SK-N-SH (cell line): ENCODE results near the gene SEC61A1. TPM values are rescaled to one million over a fixed set of nuclear protein-coding genes. Genes with fewer than 3 reads are reported as not detected.

Experiments used
- CTCF ChIA-PET: fragments of 300-600, 350-600 bp; formaldehyde crosslinking; extraction: SDS; loops from one replicate; lab custom pipeline; 2021; lab: Yijun Ruan, JAX
- POLR2A ChIA-PET: fragments of 350-600 bp; sonication (Branson Sonifier 250); formaldehyde crosslinking; extraction: SDS; loops from one replicate; lab custom pipeline; 2020; ENCODE audit warnings: antibody characterized with exemption, inconsistent platforms; lab: Yijun Ruan, JAX
- DNase-seq: peaks from one replicate; pipeline ENCODE4 v3.0.0; 2012
- H2AFZ ChIP-seq: fragments of 200-600 bp; sonication (generic); 2 replicates; pipeline ENCODE4 v1.8.1; 2016; ENCODE audit warnings: antibody characterized with exemption, mild to moderate bottlenecking, low read depth
- H3F3A ChIP-seq: fragments of 200-600 bp; sonication (generic); replicated peaks from 2 replicates; pipeline ENCODE3; 2016; ENCODE audit warnings: antibody characterized with exemption, mild to moderate bottlenecking; ENCODE audit not compliant: insufficient read depth
- H3K27ac ChIP-seq, 2 experiments: fragments of 200-500 bp in 1 of 2; fragments of 200-600 bp in 1 of 2; sonication (Bioruptor generic) in 1 of 2; sonication (generic), shearing (Covaris generic) in 1 of 2; 2 replicates each; pipeline versions ENCODE4 v1.5.1 to v1.6.1; 2014 to 2016; ENCODE audit warnings: low read depth in 2 of 2, inconsistent platforms in 1 of 2, low read length in 1 of 2, mild to moderate bottlenecking in 1 of 2, mixed read lengths in 1 of 2
- H3K27me3 ChIP-seq: fragments of 200-600 bp; sonication (generic), shearing (Covaris generic); 2 replicates; pipeline ENCODE4 v1.6.1; 2016; ENCODE audit warnings: mixed run types; ENCODE audit not compliant: insufficient read depth
- H3K36me3 ChIP-seq, 2 experiments: fragments of 200-500 bp in 1 of 2; fragments of 200-600 bp in 1 of 2; sonication (Bioruptor generic) in 1 of 2; sonication (generic) in 1 of 2; replicated peaks in 1 of 2; 2 replicates each; pipeline versions ENCODE3 to v1.5.1; 2014 to 2016; ENCODE audit warnings: low read length in 1 of 2, mild to moderate bottlenecking in 1 of 2; ENCODE audit not compliant: insufficient read depth in 2 of 2, control insufficient read depth in 1 of 2
- H3K4me1 ChIP-seq, 2 experiments: fragments of 200-500 bp in 1 of 2; fragments of 200-600 bp in 1 of 2; sonication (Bioruptor generic) in 1 of 2; sonication (generic), shearing (Covaris generic) in 1 of 2; 2 replicates each; pipeline versions ENCODE4 v1.5.1 to v1.6.1; 2014 to 2016; ENCODE audit warnings: low read depth in 1 of 2, low read length in 1 of 2, mixed run types in 1 of 2; ENCODE audit not compliant: insufficient read depth in 2 of 2, control insufficient read depth in 1 of 2
- H3K4me2 ChIP-seq: fragments of 200-600 bp; sonication (generic), shearing (Covaris generic); 2 replicates; pipeline ENCODE4 v1.6.1; 2017; ENCODE audit warnings: mixed run types
- H3K4me3 ChIP-seq, 2 experiments: fragments of 200-500 bp in 1 of 2; fragments of 200-600 bp in 1 of 2; sonication (Bioruptor generic) in 1 of 2; sonication (generic), shearing (Covaris generic) in 1 of 2; 2 replicates each; pipeline versions ENCODE4 v1.5.1 to v1.8.1; 2014 to 2016; ENCODE audit warnings: low read depth in 2 of 2, inconsistent platforms in 1 of 2, low read length in 1 of 2, mild to moderate bottlenecking in 1 of 2, mixed read lengths in 1 of 2, moderate library complexity in 1 of 2
- H3K79me2 ChIP-seq: fragments of 200-600 bp; sonication (generic); 2 replicates; pipeline ENCODE4 v1.8.1; 2017; ENCODE audit warnings: mild to moderate bottlenecking; ENCODE audit not compliant: insufficient read depth
- H3K9ac ChIP-seq: fragments of 200-600 bp; sonication (generic); 2 replicates; pipeline ENCODE4 v1.6.1; 2017; ENCODE audit warnings: mixed run types
- H3K9me2 ChIP-seq: fragments of 200-600 bp; sonication (generic); 2 replicates; pipeline ENCODE4 v1.6.1; 2017; ENCODE audit warnings: mixed run types
- H3K9me3 ChIP-seq: fragments of 200-600 bp; sonication (generic); 2 replicates; pipeline ENCODE4 v1.6.1; 2017; ENCODE audit warnings: mixed run types, mild to moderate bottlenecking, moderate library complexity
- H4K20me1 ChIP-seq: fragments of 200-600 bp; sonication (generic); 2 replicates; pipeline ENCODE4 v1.6.1; 2017; ENCODE audit warnings: mild to moderate bottlenecking, mixed run types; ENCODE audit not compliant: insufficient read depth
- CHD2 ChIP-seq: fragments of 150-350 bp; IDR thresholded peaks from 2 replicates; pipeline ENCODE4 v1.6.1; 2018; ENCODE audit warnings: low read length; ENCODE audit not compliant: partially characterized antibody
- ELF1 ChIP-seq: IDR thresholded peaks from 2 replicates; pipeline ENCODE4 v1.4.0; 2012
- EP300 ChIP-seq, 2 experiments: IDR thresholded peaks; 2 replicates each; pipeline versions ENCODE4 v1.4.0 to v1.6.1; 2012; ENCODE audit warnings: borderline replicate concordance in 1 of 2, low read depth in 1 of 2, low read length in 1 of 2
- FOSL2 ChIP-seq: IDR thresholded peaks from 2 replicates; pipeline ENCODE4 v1.4.0; 2012; ENCODE audit warnings: low read depth, mild to moderate bottlenecking, moderate library complexity, borderline replicate concordance
- GABPA ChIP-seq: IDR thresholded peaks from 2 replicates; pipeline ENCODE4 v1.4.0; 2012; ENCODE audit warnings: low read depth, mild to moderate bottlenecking
- GATA2 ChIP-seq: sonication (generic); formaldehyde crosslinking; IDR thresholded peaks from 2 replicates; pipeline ENCODE4 v1.5.0; 2020; ENCODE audit warnings: mild to moderate bottlenecking, missing genetic modification reagents
- MEF2A ChIP-seq: IDR thresholded peaks from 2 replicates; pipeline ENCODE4 v1.4.0; 2012; ENCODE audit warnings: low read depth, borderline replicate concordance
- NFIC ChIP-seq: IDR thresholded peaks from 2 replicates; pipeline ENCODE4 v1.4.0; 2012; ENCODE audit warnings: borderline replicate concordance
- NRF1 ChIP-seq: IDR thresholded peaks from 2 replicates; pipeline ENCODE4 v1.6.1; 2012; ENCODE audit warnings: low read depth, mild to moderate bottlenecking, low read length
- POLR2AphosphoS5 ChIP-seq: IDR thresholded peaks from 2 replicates; pipeline ENCODE4 v1.6.1; 2012; ENCODE audit warnings: low read depth, low read length
- RCOR1 ChIP-seq: fragments of 150-350 bp; IDR thresholded peaks from 2 replicates; pipeline ENCODE4 v1.6.1; 2017; ENCODE audit warnings: antibody characterized with exemption, low read length
- RXRA ChIP-seq: IDR thresholded peaks from 2 replicates; pipeline ENCODE4 v1.4.0; 2012; ENCODE audit warnings: low read depth, mild to moderate bottlenecking, borderline replicate concordance
- SMC3 ChIP-seq: IDR thresholded peaks from 2 replicates; pipeline ENCODE4 v1.6.1; 2012; ENCODE audit warnings: low read depth, low read length, improper control_type of control experiment
- TEAD4 ChIP-seq: IDR thresholded peaks from 2 replicates; pipeline ENCODE4 v1.4.0; 2012; ENCODE audit warnings: mild to moderate bottlenecking, borderline replicate concordance; ENCODE audit not compliant: insufficient read depth
- YY1 ChIP-seq: IDR thresholded peaks from 2 replicates; pipeline ENCODE4 v1.4.0; 2012; ENCODE audit warnings: low read depth, mild to moderate bottlenecking
- ZBTB33 ChIP-seq: IDR thresholded peaks from 2 replicates; pipeline ENCODE4 v1.4.0; 2012; ENCODE audit warnings: low read depth, borderline replicate concordance
- WGBS: methylation state at CpG from one replicate; pipeline ENCODE4 v1.1.6; 2017; ENCODE audit warnings: low lambda C conversion rate; 5-methylcytosine and 5-hydroxymethylcytosine counted together
- polyA plus RNA-seq, 3 experiments: library from polyadenylated mRNA; depleted of rRNA; stranded (reverse); fragments of >200 nt; gene quantifications; 2 replicates each; pipeline ENCODE4 v1.2.3, GENCODE V29; 2012
- TF ChIP-seq, protein P1 (sequence below): IDR thresholded peaks from 2 replicates; pipeline ENCODE4; 2012
- TF ChIP-seq, protein P2 (sequence below): IDR thresholded peaks from 2 replicates; pipeline ENCODE4 v1.4.0; 2012; ENCODE audit warnings: low read depth
- TF ChIP-seq, protein P3 (sequence below): IDR thresholded peaks from 2 replicates; pipeline ENCODE4 v1.6.1; 2012; ENCODE audit warnings: mild to moderate bottlenecking, low read depth, low read length, moderate library complexity
- TF ChIP-seq, protein P4 (sequence below): fragments of 150-350 bp; IDR thresholded peaks from 2 replicates; pipeline ENCODE4 v1.6.1; 2016; ENCODE audit warnings: mild to moderate bottlenecking, low read depth, low read length

The SEC61A1 gene
- polyA plus RNA-seq, 1 of the 3 experiments (the other 2 are of a cell fraction): 153 TPM

DNA sequence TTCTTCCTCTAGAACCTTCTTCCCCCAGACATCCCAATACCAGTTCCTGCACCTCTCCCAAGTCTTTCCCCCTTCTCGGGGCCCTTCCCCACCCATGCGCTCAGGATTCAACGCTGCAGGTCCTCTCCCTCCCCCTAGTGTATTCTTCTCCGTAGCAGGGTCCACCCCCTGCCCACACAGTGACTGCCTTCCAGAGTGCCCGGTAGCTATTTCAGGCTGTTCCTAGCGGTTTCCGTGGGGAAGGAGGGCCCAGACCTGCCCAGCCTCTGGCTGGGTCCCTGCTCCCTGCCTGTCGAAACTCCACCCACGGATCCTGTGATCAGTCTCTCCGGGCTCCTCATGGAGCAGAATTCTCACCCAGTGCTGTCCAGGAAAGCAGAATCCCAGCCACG, 45.2 kb upstream of the SEC61A1 start:
- Histone ChIP-seq H3K79me2 (no peaks in the 10 kb centered on the region), H3K27me3 (no peaks in the 10 kb centered on the region), H4K20me1 (no peaks in the 10 kb centered on the region), H3K9me2 (no peaks in the 10 kb centered on the region), H2AFZ (no peak overlapping the region), H3K4me1 (peaks cover 0 to 7% of the 10 kb centered on the region in 2 experiments; a peak in 1 of 4 replicates), H3K27ac (no peak overlapping the region), H3K9me3 (no peaks in the 10 kb centered on the region), H3K4me3 (no peak overlapping the region), H3F3A (no peaks in the 10 kb centered on the region), H3K4me2 (no peak overlapping the region)
- ChIA-PET CTCF (interaction anchor here (1.1 kb wide), 1 partner anchor 432 kb away, joined by 3 read pairs; no protein-coding TSS in a partner anchor), POLR2A (interaction anchor here (0.6 kb wide), 2 partner anchors 35 to 871 kb away, joined by 3 read pairs; no protein-coding TSS in a partner anchor)
- no peak for DNase-seq
- 81% methylated on average over 11 of the region's 11 CpGs for WGBS
- TF ChIP-seq CHD2 (no peak), NRF1 (no peak), GABPA (no peak), POLR2AphosphoS5 (no peak), FOSL2 (no peak), EP300 (IDR thresholded peaks at IDR 0.05; ENCODE audit: borderline replicate concordance in 1 of 2, low read depth in 1 of 2, low read length in 1 of 2) (no peak), YY1 (no peak), SMC3 (no peak), ZBTB33 (no peak), ELF1 (no peak), GATA2 (CRISPR knock-in tag) (no peak), RCOR1 (no peak), NFIC (no peak), TEAD4 (no peak), RXRA (no peak), MEF2A (no peak)
- TF ChIP-seq, protein P1, sequence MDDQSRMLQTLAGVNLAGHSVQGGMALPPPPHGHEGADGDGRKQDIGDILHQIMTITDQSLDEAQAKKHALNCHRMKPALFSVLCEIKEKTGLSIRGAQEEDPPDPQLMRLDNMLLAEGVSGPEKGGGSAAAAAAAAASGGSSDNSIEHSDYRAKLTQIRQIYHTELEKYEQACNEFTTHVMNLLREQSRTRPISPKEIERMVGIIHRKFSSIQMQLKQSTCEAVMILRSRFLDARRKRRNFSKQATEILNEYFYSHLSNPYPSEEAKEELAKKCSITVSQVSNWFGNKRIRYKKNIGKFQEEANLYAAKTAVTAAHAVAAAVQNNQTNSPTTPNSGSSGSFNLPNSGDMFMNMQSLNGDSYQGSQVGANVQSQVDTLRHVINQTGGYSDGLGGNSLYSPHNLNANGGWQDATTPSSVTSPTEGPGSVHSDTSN: no peak
- TF ChIP-seq, protein P2, sequence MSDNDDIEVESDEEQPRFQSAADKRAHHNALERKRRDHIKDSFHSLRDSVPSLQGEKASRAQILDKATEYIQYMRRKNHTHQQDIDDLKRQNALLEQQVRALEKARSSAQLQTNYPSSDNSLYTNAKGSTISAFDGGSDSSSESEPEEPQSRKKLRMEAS: no peak
- TF ChIP-seq, protein P3, sequence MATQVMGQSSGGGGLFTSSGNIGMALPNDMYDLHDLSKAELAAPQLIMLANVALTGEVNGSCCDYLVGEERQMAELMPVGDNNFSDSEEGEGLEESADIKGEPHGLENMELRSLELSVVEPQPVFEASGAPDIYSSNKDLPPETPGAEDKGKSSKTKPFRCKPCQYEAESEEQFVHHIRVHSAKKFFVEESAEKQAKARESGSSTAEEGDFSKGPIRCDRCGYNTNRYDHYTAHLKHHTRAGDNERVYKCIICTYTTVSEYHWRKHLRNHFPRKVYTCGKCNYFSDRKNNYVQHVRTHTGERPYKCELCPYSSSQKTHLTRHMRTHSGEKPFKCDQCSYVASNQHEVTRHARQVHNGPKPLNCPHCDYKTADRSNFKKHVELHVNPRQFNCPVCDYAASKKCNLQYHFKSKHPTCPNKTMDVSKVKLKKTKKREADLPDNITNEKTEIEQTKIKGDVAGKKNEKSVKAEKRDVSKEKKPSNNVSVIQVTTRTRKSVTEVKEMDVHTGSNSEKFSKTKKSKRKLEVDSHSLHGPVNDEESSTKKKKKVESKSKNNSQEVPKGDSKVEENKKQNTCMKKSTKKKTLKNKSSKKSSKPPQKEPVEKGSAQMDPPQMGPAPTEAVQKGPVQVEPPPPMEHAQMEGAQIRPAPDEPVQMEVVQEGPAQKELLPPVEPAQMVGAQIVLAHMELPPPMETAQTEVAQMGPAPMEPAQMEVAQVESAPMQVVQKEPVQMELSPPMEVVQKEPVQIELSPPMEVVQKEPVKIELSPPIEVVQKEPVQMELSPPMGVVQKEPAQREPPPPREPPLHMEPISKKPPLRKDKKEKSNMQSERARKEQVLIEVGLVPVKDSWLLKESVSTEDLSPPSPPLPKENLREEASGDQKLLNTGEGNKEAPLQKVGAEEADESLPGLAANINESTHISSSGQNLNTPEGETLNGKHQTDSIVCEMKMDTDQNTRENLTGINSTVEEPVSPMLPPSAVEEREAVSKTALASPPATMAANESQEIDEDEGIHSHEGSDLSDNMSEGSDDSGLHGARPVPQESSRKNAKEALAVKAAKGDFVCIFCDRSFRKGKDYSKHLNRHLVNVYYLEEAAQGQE: no peak
- TF ChIP-seq, protein P4, sequence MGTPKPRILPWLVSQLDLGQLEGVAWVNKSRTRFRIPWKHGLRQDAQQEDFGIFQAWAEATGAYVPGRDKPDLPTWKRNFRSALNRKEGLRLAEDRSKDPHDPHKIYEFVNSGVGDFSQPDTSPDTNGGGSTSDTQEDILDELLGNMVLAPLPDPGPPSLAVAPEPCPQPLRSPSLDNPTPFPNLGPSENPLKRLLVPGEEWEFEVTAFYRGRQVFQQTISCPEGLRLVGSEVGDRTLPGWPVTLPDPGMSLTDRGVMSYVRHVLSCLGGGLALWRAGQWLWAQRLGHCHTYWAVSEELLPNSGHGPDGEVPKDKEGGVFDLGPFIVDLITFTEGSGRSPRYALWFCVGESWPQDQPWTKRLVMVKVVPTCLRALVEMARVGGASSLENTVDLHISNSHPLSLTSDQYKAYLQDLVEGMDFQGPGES: no peak
- TF ChIP-seq, all 33 proteins: peak for 0
- Histone ChIP-seq H3K9ac (no peak overlapping the region), H3K36me3 (no peaks in the 10 kb centered on the region)
